PC-3 (cell line): ENCODE measurements around the gene PCP4.

ENCODE experiments used
- CTCF ChIP-seq: fragments of 300-600 bp; sonication (generic); conservative IDR thresholded peaks from 2 replicates; pipeline ENCODE4 v1.5.1; 2017; ENCODE audit warnings: antibody characterized with exemption, low read depth, mild to moderate bottlenecking, low read length
- EZH2phosphoT487 ChIP-seq: fragments of 300-600 bp; sonication (generic); IDR thresholded peaks from 2 replicates; pipeline ENCODE4 v1.6.1; 2018; ENCODE audit warnings: mild to moderate bottlenecking, antibody characterized with exemption, low read length, borderline replicate concordance

GRCh38 chr21:39961251-39961650, 94.0 kb downstream of the PCP4 start:
- TF ChIP-seq EZH2phosphoT487 (no peak), CTCF (no peak)
